NK-92 (cell line): ENCODE measurements around the gene SGTB.
"Not testable (repeated sequence)": the region's sequence is repeated elsewhere in the genome, so short reads cannot be mapped to it uniquely, and the experiment has no call there.

Experiments
- DNase-seq: peaks from one replicate; lab custom pipeline; 2025; ENCODE audit not compliant: unreplicated experiment; lab: John Stamatoyannopoulos, UW

Gene SGTB

DNA sequence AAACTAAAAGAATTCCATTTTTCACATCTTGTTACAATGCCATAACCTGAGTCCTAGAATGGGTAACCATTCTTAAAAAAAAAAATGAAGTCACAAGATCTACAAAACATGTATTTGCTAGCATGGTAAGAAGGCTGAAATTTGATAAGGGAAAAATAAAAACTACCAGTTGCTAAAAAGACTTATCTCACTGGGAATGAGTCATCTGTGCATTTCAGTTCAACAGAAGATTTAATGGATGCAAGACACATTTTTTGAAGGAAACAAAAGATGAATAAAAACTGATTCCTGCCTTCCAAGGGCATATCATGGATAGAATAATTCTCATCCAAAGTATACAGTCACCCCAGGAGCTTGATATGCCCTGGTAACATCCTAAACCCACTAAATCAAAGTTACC is 47.2 kb downstream of the SGTB start:
- no peak for DNase-seq

DNA sequence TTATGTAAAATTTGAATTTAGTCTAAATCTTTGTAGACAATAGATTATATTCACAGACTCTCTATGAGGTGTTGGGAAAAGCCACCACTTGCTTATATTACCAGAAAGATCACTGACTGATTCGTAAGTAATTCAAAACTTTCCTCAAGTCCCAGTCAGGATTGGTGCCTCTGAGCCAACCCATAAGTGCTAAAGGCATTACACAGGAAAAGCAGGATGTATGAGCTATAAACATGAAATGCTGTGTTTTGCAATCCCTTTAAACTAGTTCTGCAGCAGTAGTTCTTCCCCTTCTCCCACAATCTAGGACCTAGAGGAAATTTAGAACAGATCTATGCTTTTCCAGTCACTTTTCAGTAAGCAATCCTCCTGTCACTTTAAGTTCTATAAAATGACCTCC is 49.1 kb downstream of the SGTB start:
- DNase-seq, result no peak

DNA sequence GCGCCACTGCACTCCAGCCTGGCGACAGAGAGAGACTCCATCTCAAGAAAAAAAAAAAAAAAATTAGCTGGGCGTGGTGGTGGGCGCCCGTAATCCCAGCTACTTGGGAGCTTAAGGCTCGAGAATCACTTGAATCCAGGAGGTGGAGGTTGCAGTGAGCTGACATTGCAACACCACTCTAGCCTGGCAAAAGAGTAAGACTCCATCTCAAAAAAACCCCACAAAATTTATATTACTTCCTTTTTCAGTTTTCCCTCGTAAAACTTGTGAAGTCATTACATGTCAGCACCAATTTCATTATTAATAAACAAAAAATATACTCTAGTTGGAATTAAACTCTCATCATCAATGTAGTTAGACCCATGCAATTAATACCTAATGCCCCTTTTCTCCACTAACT is 53.2 kb downstream of the SGTB start:
- DNase-seq, result no peak

DNA sequence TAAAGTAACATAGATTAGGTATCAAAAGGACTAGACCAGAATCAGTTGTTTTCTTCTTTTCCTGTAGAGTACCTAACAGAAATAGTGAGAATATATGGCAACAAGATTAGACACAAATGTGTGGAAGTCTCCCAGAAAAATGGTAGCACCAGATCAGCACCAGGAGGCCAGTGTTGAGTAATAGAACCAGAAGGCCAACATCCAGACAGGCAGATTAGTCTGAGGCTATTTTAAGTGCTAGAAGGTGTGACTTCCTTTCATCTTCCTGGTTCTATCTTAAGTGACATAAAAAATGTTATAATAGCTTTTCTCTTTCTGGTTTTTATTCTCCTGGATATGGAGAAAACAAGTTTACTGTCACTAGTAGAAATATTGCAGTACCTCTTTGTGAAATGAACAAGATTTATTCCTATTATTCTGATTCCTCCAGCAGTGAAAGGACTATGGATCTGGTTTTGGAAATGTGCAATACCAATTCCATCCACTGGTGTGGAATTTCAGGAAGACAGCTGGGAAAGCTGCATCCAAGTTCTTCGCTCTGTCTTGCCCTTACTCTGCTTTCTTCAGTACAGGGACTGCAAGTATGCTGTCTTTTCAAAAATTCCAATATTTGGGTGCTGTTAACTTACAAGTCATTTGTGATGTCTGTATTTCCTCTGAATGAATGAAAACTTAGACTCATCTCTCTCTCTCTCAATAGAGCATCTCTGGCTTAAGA is 57.9 kb downstream of the SGTB start:
- no peak for DNase-seq

DNA sequence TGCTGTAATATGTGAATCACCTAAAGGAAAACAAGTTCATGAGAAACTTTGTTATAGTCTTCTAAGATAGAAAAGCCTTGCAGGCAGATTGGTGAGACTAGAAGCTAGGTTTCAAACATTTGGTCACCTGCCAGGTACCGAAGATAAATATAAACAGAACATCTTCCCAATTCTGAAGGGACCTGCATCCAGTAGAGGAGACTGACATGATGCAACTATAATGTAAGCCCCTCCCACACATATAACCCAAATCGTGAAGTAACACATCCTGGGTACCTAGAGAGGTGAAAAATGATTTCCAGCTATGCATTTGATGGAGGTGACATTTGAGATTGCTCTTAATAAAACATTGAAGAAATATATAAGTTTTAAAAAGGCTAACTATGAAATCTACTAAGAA is 67.2 kb downstream of the SGTB start:
- no peak for DNase-seq

DNA sequence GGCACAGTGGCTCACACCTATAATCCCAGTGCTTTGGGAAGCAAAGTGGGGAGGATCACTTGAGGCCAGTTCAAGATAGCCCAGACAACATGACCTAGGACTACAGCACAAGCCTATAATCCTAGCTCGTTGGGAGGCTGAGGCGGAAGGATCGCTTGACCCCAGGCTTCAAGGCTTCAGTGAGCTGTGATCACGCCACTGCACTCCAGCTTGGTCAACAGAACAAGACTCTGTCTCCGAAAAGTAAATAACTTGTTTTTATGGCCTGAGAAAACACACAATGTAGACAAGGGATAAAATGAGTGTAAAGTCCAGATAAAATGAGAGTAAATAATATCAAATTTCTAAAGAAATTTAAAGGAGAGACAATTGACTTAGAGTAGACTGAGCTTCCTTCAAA is 70.8 kb downstream of the SGTB start:
- no peak for DNase-seq

DNA sequence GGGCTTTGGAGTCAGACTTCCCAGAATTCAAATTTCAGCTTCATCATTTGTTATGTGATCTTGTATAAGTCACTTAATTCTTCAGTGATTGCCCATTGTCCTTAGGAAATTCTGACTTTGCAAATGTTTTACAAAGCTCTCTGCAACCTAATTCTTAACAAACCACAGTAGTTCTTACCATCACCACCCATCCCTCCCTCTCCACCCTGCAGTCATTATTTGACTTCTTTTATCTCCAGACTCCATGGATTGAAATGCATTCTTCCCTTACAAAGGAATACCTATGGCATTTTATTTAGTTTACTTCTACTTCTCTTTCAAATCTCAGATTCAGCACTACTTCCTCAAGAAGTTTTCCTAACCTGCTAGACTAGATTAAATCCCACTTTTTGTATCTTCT is 74.0 kb downstream of the SGTB start:
- DNase-seq, result no peak

DNA sequence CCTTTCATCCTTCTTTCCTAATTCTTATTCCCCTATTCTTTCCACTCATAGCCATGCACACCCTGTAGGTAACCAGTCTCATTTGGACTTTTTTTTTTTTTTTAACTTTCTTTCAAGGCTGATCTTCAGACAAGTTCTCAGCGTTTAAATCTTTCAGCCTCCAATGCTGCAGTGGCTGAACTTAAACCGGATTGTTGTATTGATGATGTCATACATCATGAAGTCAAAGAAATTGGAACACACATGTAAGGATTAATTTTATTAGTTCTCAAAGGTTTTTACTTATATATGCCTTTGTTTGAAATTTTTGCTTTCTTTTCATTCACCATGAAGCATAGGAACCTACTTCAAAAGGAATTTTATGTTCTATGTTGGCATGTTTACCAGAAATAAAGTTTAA is 75.0 kb downstream of the SGTB start:
- no peak for DNase-seq

DNA sequence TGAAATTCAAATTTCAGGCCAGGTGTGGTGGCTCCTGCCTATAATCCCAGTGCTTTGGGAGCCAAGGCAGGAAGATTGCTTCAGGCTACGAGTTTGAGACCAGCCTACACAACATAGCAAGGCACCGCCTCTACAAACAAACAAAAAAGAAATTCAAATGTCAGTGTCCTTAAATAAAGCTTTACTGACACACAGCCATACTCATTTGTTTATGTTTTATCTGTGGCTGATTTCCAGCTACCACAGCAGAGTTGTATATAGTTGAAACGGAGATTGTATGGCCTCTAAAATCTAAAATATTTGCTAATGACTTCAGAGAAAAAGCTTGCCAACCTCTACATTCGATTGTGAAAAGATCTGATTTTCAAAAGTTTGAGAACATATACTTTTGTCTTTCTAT is 81.7 kb downstream of the SGTB start:
- no peak for DNase-seq

DNA sequence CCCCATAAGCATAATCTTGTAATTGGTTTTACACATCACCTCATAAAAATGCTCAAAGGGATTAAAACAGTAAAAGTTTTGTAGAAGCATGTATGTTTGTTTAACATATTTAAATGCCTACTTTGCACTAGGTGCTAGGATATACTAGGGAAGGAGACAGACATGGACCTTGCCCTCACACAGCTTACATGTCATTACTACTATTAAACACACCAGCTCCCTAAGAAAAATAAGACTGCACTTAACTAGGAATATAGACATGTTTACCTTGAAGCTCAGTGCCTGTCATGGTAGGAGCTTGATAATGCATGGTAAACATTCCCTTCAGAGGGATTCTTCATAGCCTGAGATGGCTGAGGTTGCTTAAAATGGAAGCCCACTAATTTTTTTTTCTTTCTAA is 90.9 kb downstream of the SGTB start:
- no peak for DNase-seq

DNA sequence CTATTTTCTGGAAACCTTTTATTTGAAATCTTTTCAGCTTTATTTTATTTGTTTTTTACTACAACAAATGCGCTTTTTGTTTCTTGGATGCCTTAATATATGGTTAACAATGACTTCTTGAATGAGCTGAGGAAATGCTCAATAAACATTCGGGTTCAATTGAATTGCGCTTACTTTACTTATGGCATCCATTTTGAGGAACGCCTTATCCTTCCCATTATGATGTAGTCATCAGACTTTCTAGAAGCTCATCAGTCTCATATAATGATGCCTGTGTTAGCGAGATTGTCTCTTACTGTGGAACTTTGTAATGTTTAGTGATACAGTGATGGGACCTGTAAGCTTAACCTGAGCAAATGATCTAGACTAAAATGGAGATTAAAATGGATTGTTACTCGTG is 96.2 kb downstream of the SGTB start:
- no peak for DNase-seq

DNA sequence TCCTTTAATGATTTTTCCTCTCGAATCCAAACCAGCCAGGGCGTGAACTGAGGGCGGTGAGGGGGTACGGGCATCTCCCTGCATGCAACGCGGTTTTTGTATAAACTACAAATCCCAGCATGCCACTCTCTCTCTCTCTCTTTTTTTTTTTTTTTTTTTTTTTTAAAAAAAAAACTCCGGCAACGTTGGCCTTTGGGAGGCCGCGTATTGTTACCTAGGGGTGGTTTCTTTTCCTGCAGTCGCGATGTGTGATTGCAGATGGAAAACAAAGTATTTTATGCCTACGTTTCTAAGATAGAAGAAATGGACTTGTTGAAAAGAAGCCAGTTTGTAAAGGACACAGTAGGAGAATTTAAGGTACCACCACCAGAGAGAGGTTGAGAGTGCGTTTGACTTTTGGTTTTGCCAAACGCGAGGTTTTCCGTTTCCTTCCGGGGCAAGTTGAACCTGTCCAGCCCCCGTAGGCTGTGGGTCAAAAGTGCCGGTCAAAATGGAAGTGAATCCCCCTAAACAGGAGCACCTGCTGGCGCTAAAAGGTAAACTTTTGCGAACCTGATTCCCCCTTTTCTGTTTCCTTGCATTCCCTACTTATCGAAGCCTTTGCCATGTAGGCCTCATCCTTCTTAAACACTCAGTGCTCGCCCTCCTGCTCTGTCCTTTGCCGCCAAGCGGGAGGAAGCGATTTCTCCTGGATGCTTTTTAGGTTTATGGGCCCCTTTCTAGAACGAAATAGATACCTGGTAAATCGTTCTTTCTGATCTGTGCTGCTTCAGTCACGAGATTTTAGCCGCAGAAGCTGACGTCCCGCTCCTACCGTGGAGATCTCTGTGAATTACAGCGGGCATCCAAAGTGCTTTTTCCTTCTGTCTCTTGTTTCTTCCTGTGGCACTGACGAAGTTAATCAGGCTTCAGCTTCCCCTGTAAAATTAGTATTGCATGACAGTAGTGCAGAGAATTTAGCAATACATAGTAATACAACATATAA is 97.0 kb downstream of the SGTB start, which contains the start of the genes SHLD3 and TRAPPC13:
Gene SHLD3 (plus strand): TSS at position 457 of the 985 bp plus-strand sequence. CDS start 4,561 bp downstream, outside the sequence.
Gene TRAPPC13 (plus strand): TSS at position 457 of the 985 bp plus-strand sequence. CDS start 34 bp downstream, at position 491.
- DNase-seq, result peak; percentile 67

DNA sequence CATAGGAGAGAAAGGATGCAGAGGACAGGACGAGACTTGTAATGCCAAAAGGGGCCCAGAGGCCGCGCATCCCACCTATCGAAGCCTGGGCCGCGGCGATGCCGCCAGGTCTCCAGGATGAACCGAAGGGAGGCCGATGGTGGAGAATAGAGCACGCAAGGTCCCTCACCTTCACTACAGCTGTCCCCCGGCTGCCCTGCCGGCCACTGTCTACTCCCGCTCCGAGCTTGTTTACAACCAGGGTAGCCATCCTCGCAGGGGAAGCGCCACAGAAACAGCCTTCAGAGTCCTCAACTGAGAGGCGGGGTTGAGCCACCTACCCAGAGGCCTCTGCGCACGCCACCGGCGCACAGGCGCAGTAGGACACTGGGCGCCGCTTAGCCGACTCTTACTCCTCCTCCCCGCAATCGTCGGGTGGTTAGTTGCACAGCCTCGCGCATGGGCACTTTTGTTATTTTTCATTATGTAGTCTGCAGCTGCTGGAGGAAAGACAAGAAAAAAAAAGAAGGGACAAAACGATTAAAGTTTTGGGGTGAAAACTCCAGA is 97.8 kb downstream of the SGTB start, which contains the start of gene TRIM23:
Gene TRIM23 (minus strand): TSS at position 309 of the 546 bp plus-strand sequence. CDS start 59 bp downstream, at position 250.
- DNase-seq, result peak; percentile 68

DNA sequence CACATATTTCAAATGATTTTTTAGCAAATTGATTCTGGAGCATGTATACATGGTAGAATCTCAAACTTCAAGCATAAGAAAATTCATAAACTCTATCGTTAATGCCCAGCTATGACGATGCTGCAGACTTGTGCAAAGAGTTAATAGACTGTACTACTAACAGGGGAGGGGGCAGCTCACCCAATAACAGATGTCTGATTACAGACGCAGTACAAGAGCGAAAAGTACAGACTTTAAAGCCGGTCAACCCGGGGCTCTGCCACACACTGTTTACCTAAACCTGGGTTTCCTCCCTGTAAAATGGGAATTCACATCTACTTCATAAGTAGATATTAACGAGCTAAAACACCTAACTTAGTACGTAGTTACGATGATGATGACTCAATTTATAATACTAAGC is 98.4 kb downstream of the SGTB start:
- no peak for DNase-seq

DNA sequence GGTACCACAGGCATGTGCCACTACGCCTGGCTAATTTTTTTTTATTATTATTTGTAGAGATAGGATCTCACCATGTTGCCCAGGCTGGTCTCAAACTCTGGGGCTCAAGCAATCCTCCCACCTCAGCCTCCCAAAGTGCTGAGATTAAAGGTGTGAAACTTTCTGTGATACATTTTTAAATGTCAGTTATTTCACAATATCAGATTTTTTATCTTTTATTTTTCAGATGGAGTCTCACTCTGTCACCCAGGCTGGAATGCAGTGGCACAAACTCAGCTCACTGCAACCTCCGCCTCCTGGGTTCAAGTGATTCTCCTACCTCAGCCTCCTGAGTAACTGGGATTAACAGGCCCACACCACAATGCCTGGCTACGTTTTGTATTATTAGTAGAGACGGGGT is 99.9 kb downstream of the SGTB start:
- DNase-seq, result not testable (repeated sequence)

DNA sequence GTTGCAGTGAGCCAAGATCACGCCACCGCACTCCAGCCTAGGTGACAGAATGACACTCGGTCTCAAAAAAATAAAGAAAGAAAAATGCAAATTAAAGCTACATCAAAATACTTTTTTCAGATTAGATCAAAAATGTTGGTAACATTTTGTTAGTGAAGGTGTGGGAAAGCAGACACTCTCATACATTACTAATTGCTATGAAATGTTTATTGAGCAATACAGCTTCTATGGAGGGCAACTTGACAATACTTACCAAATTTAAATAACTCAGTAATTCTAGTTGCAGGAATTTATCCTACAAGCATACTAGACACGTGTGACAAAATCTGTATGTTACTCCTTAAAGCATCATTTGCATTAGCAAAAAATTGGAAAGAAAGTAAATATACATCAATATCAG is 101.9 kb downstream of the SGTB start:
- DNase-seq, result no peak
